PC-3 (cell line): ENCODE measurements around the gene CMTM5. TPM values are rescaled to one million over a fixed set of nuclear protein-coding genes. Genes with fewer than 3 reads are reported as not detected.
"Not testable (repeated sequence)": the region's sequence is repeated elsewhere in the genome, so short reads cannot be mapped to it uniquely, and the experiment has no call there.

ENCODE experiments used
- ATAC-seq: fragments of 200-7000 bp; cut with Tn5 transposase; 2 replicates; pipeline ENCODE4 v1.9.1; 2020; ENCODE audit warnings: mild to moderate bottlenecking, moderate library complexity
- BruUV-seq: library from RNA; stranded (reverse); fragments of 400-500 nt; replicated peaks from 2 replicates; lab custom pipeline; 2021; lab: Mats Ljungman, UMichigan
- CTCF ChIA-PET: fragments of 300-600 bp; sonication (Branson Sonifier 250); formaldehyde crosslinking; loops from one replicate; lab custom pipeline; 2022; ENCODE audit warnings: antibody characterized with exemption; lab: Charles Lee
- POLR2A ChIA-PET: fragments of 300-600 bp; sonication (Branson Sonifier 250); formaldehyde crosslinking; loops from one replicate; lab custom pipeline; 2022; ENCODE audit warnings: antibody characterized with exemption; ENCODE audit not compliant: unreplicated experiment; lab: Charles Lee
- DNase-seq: peaks from one replicate; pipeline ENCODE4 v3.0.0-alpha.2; 2015
- H2AFZ ChIP-seq: fragments of 300-600 bp; sonication (generic); 2 replicates; pipeline ENCODE4 v1.6.0; 2016; ENCODE audit warnings: antibody characterized with exemption, low read length
- H3F3A ChIP-seq: fragments of 300-600 bp; sonication (generic); one replicate; pipeline ENCODE4 v1.6.0; 2017; ENCODE audit warnings: antibody characterized with exemption, low read length, control low read depth, mild to moderate bottlenecking; ENCODE audit not compliant: unreplicated experiment
- H3K27ac ChIP-seq: fragments of 300-600 bp; sonication (generic); 2 replicates; pipeline ENCODE4 v1.5.1; 2016; ENCODE audit warnings: mild to moderate bottlenecking, low read length
- H3K27me3 ChIP-seq: fragments of 300-600 bp; sonication (generic); 2 replicates; pipeline ENCODE4 v1.6.1; 2016; ENCODE audit warnings: low read length, mixed read lengths
- H3K36me3 ChIP-seq: fragments of 300-600 bp; sonication (generic); 2 replicates; pipeline ENCODE4 v1.6.1; 2016; ENCODE audit warnings: low read depth, mixed run types, low read length, mixed read lengths
- H3K4me1 ChIP-seq: fragments of 300-600 bp; sonication (generic); 2 replicates; pipeline ENCODE4 v1.5.1; 2016; ENCODE audit warnings: low read length; ENCODE audit not compliant: insufficient read depth
- H3K4me2 ChIP-seq: fragments of 300-600 bp; sonication (generic); 2 replicates; pipeline ENCODE4 v1.6.0; 2016; ENCODE audit warnings: low read length
- H3K4me3 ChIP-seq: fragments of 300-600 bp; sonication (generic); 2 replicates; pipeline ENCODE4 v1.5.1; 2016; ENCODE audit warnings: mild to moderate bottlenecking, low read length, mixed read lengths
- H3K79me2 ChIP-seq: fragments of 300-600 bp; sonication (generic); 2 replicates; pipeline ENCODE4 v1.6.1; 2017; ENCODE audit warnings: low read length, mixed read lengths
- H3K9ac ChIP-seq: fragments of 300-600 bp; sonication (generic); 2 replicates; pipeline ENCODE4 v1.6.0; 2016; ENCODE audit warnings: mild to moderate bottlenecking, low read length
- H3K9me2 ChIP-seq: fragments of 300-600 bp; sonication (generic); replicated peaks from 2 replicates; pipeline ENCODE4 v1.6.1; 2016; ENCODE audit warnings: mixed run types, low read length, mixed read lengths
- H3K9me3 ChIP-seq: fragments of 300-600 bp; sonication (generic); 2 replicates; pipeline ENCODE4 v1.6.1; 2016; ENCODE audit warnings: low read length, mixed read lengths
- H4K20me1 ChIP-seq: fragments of 300-600 bp; sonication (generic); 2 replicates; pipeline ENCODE4 v1.6.1; 2016; ENCODE audit warnings: low read length, mixed read lengths
- CTCF ChIP-seq: fragments of 300-600 bp; sonication (generic); conservative IDR thresholded peaks from 2 replicates; pipeline ENCODE4 v1.5.1; 2017; ENCODE audit warnings: antibody characterized with exemption, low read depth, mild to moderate bottlenecking, low read length
- EZH2 ChIP-seq: fragments of 300-600 bp; sonication (generic); IDR thresholded peaks from one replicate; pipeline ENCODE4 v1.6.1; 2017; ENCODE audit warnings: antibody characterized with exemption, mild to moderate bottlenecking, low read length; ENCODE audit not compliant: unreplicated experiment
- EZH2phosphoT487 ChIP-seq: fragments of 300-600 bp; sonication (generic); IDR thresholded peaks from 2 replicates; pipeline ENCODE4 v1.6.1; 2018; ENCODE audit warnings: mild to moderate bottlenecking, antibody characterized with exemption, low read length, borderline replicate concordance
- intact Hi-C: fragments of 100-400 bp; cut with micrococcal nuclease; formaldehyde crosslinking; loops from 2 replicates; pipeline ENCODE4 v1.9.0; 2023
- total RNA-seq: library from RNA; depleted of rRNA; stranded (reverse); fragments of >200 nt; gene quantifications from 2 replicates; pipeline ENCODE4 v1.2.3, GENCODE V29; 2014

CMTM5 gene
- total RNA-seq, 1 experiment from 2014 or later, result not detected

DNA sequence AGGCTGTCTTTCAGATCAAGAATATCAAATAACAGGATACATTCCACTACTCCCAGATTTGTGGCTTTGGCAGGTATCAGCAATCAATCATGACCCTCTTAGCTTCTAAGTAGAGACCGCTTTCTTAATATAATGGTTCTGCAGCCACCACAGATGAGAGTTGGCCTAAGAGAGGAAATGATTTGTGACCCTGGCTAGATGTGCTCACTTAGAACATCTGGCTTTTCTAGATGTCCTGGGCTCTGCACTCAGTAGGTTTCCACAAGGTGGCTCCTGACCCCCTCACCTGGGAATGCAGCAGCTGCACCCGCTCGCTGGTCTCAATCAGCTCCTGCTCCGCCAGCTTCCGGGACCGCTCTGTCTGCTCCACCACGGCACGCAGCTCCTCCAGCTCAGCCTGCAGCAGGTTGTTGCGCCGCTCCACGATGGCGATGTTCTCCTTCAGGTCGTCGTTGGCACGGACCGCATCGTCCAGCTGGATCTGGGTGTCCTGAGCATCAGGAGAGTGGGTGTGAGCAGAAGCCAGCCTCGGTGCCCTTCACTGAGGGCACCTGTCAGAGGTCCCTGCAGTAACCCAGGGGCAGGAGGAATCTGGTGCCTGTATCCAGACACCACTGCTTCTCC, 8.9 kb downstream of the CMTM5 start:
- Histone ChIP-seq H3K9me3 (no peaks in the 10 kb centered on the region), H4K20me1 (no peaks in the 10 kb centered on the region), H2AFZ (no peak overlapping the region), H3K4me3 (no peak overlapping the region), H3K4me1 (no peaks in the 10 kb centered on the region), H3K4me2 (no peak overlapping the region), H3K27ac (no peak overlapping the region), H3K9ac (no peak overlapping the region), H3F3A (no peaks in the 10 kb centered on the region), H3K27me3 (peaks cover 58% of the 10 kb centered on the region), H3K36me3 (no peaks in the 10 kb centered on the region), H3K9me2 (no peaks in the 10 kb centered on the region), H3K79me2 (no peaks in the 10 kb centered on the region)
- CTCF ChIA-PET, result no interaction called here
- DNase-seq (no peak), ATAC-seq (no peak)
- intact Hi-C loops, result no loop called here
- no TSS peak for BruUV-seq
- no peak for TF ChIP-seq EZH2phosphoT487
- TF ChIP-seq EZH2, result no peak
- no peak for TF ChIP-seq CTCF
- POLR2A ChIA-PET, result no interaction called here

DNA sequence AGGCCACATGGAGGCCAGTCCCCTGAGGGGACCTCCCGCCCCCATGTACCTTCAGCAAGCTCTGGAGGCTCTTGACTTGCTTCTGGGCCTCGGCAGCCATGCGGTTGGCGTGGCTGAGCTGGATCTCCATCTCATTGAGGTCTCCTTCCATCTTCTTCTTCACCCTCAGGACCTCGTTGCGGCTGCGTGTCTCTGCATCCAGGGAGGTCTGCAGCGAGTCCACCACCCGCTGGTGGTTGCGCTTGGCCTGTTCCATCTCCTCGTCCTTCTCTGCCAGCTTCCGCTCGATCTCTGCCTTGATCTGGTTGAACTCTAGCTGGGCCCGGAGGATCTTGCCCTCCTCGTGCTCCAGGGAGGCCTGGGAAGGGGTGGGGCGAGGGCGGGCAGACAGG, 9.4 kb downstream of the CMTM5 start:
- CTCF ChIA-PET, result interaction anchor here (1.0 kb wide), 1 partner anchor 60 kb away, joined by 8 read pairs; no protein-coding TSS in a partner anchor
- H3K79me2 ChIP-seq, H3K4me1 ChIP-seq, H3K4me3 ChIP-seq, H3K9me2 ChIP-seq, POLR2A ChIA-PET, H3K36me3 ChIP-seq, H4K20me1 ChIP-seq, H2AFZ ChIP-seq, intact Hi-C loops, BruUV-seq, H3K27ac ChIP-seq, DNase-seq, H3F3A ChIP-seq, H3K9me3 ChIP-seq, ATAC-seq, H3K9ac ChIP-seq, H3K4me2 ChIP-seq: not testable (repeated sequence)
- H3K27me3 ChIP-seq, result peaks cover 61% of the 10 kb centered on the region

GRCh38 chr14:23386999-23387398, 10.2 kb downstream of the CMTM5 start:
- Histone ChIP-seq H3K4me1 (no peaks in the 10 kb centered on the region), H3K4me2 (no peak overlapping the region), H3K27ac (no peak overlapping the region), H3K36me3 (no peaks in the 10 kb centered on the region), H3K4me3 (no peak overlapping the region), H3K9me2 (no peaks in the 10 kb centered on the region), H3K9me3 (no peaks in the 10 kb centered on the region), H3K9ac (no peak overlapping the region), H2AFZ (no peak overlapping the region), H3F3A (no peaks in the 10 kb centered on the region), H3K27me3 (peaks cover 68% of the 10 kb centered on the region), H3K79me2 (no peaks in the 10 kb centered on the region), H4K20me1 (no peaks in the 10 kb centered on the region)
- ChIA-PET CTCF (interaction anchor here (1.0 kb wide), 1 partner anchor 61 kb away, joined by 8 read pairs; no protein-coding TSS in a partner anchor), POLR2A (no interaction called here)
- TF ChIP-seq EZH2phosphoT487 (no peak), EZH2 (no peak), CTCF (no peak)
- intact Hi-C loops, result no loop called here
- ATAC-seq, result no peak
- BruUV-seq, result no TSS peak
- no peak for DNase-seq
